WTC11 (cell line): ENCODE results near the gene PLXDC1.

Experiments
- MAX ChIP-seq: sonication (generic); formaldehyde crosslinking; IDR thresholded peaks from 2 replicates; pipeline ENCODE4 v1.8.0; 2022; ENCODE audit warnings: mild to moderate bottlenecking, missing genetic modification reagents
- RELA ChIP-seq: sonication (generic); formaldehyde crosslinking; IDR thresholded peaks from 2 replicates; pipeline ENCODE4 v1.8.1; 2022; ENCODE audit warnings: missing genetic modification reagents, mild to moderate bottlenecking, borderline replicate concordance
- TP53 ChIP-seq: sonication (generic); formaldehyde crosslinking; IDR thresholded peaks from 2 replicates; pipeline ENCODE4 v1.8.1; 2023; ENCODE audit warnings: mild to moderate bottlenecking, missing genetic modification reagents
- TF ChIP-seq, protein P1 (sequence below): sonication (generic); formaldehyde crosslinking; conservative IDR thresholded peaks from 2 replicates; pipeline ENCODE4 v1.8.1; 2022; ENCODE audit warnings: mild to moderate bottlenecking, missing genetic modification reagents
- TF ChIP-seq, protein P2 (sequence below): fragments of 200-600 bp; IDR thresholded peaks from 2 replicates; pipeline ENCODE4 v1.8.0; 2022; ENCODE audit warnings: antibody characterized with exemption
- TF ChIP-seq, protein P3 (sequence below): sonication (generic); formaldehyde crosslinking; IDR thresholded peaks from 2 replicates; pipeline ENCODE4 v1.8.1; 2022; ENCODE audit warnings: low read depth, missing genetic modification reagents, borderline replicate concordance

- TF ChIP-seq, protein P1, sequence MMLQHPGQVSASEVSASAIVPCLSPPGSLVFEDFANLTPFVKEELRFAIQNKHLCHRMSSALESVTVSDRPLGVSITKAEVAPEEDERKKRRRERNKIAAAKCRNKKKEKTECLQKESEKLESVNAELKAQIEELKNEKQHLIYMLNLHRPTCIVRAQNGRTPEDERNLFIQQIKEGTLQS (CRISPR knock-in tag): no peak
- TF ChIP-seq, protein P2, sequence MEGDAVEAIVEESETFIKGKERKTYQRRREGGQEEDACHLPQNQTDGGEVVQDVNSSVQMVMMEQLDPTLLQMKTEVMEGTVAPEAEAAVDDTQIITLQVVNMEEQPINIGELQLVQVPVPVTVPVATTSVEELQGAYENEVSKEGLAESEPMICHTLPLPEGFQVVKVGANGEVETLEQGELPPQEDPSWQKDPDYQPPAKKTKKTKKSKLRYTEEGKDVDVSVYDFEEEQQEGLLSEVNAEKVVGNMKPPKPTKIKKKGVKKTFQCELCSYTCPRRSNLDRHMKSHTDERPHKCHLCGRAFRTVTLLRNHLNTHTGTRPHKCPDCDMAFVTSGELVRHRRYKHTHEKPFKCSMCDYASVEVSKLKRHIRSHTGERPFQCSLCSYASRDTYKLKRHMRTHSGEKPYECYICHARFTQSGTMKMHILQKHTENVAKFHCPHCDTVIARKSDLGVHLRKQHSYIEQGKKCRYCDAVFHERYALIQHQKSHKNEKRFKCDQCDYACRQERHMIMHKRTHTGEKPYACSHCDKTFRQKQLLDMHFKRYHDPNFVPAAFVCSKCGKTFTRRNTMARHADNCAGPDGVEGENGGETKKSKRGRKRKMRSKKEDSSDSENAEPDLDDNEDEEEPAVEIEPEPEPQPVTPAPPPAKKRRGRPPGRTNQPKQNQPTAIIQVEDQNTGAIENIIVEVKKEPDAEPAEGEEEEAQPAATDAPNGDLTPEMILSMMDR: no peak
- TF ChIP-seq RELA (CRISPR knock-in tag) (no peak), MAX (CRISPR knock-in tag) (no peak), TP53 (CRISPR knock-in tag) (no peak)
- TF ChIP-seq, protein P3, sequence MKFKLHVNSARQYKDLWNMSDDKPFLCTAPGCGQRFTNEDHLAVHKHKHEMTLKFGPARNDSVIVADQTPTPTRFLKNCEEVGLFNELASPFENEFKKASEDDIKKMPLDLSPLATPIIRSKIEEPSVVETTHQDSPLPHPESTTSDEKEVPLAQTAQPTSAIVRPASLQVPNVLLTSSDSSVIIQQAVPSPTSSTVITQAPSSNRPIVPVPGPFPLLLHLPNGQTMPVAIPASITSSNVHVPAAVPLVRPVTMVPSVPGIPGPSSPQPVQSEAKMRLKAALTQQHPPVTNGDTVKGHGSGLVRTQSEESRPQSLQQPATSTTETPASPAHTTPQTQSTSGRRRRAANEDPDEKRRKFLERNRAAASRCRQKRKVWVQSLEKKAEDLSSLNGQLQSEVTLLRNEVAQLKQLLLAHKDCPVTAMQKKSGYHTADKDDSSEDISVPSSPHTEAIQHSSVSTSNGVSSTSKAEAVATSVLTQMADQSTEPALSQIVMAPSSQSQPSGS (CRISPR knock-in tag): no peak
These were observed 132.9 kb downstream of the PLXDC1 start for GRCh38 chr17:39018267-39019134.
